ENCODE measurements around the gene MAG. TPM values are rescaled to one million over a fixed set of nuclear protein-coding genes. Genes with fewer than 3 reads are reported as not detected.

Gene MAG
- total RNA-seq, 1 experiment from 2014 or later, result not detected

DNA sequence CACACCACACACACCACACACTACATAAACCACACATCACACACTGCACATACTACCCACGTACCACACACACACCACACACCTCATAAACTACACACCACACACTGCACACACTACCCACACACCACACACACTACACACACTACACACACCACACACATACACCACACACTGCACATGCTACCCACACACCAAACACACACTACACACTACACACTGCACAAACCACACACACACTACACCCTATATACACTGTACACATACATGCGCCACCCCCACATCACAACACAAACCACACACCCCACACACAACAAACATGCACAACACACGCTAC is 5.5 kb downstream of the MAG start:
- Histone ChIP-seq H4K8ac (replicated peaks; ENCODE audit: insufficient read length, low read depth, low read length) (no peak overlapping the region), H4K91ac (ENCODE audit: insufficient read length, low read depth, low read length) (no peak overlapping the region), H3K4me2 (ENCODE audit: insufficient read depth, insufficient read length, low read length) (no peak overlapping the region), H4K5ac (ENCODE audit: insufficient read length, low read depth, low read length) (no peak overlapping the region), H2BK120ac (ENCODE audit: low read depth, low read length, poor library complexity, severe bottlenecking) (no peak overlapping the region), H3K4me1 (ENCODE audit: insufficient read depth, low read length) (no peaks in the 10 kb centered on the region), H2BK5ac (ENCODE audit: insufficient read length, low read length) (no peak overlapping the region), H2BK20ac (ENCODE audit: low read depth, low read length, poor library complexity, severe bottlenecking) (no peak overlapping the region), H2BK15ac (ENCODE audit: low read depth, low read length) (no peak overlapping the region), H3K56ac (ENCODE audit: insufficient read length, low read depth, low read length) (no peak overlapping the region), H3K9ac (ENCODE audit: extremely low read depth, insufficient read length, low read length) (no peak overlapping the region), H4K20me1 (ENCODE audit: control insufficient read depth, insufficient read depth, insufficient read length) (no peaks in the 10 kb centered on the region), H2BK12ac (ENCODE audit: insufficient read length, low read depth, low read length) (no peak overlapping the region), H3K27me3 (ENCODE audit: insufficient read depth, low read length) (no peaks in the 10 kb centered on the region), H2AK5ac (ENCODE audit: insufficient read length, low read length) (no peak overlapping the region), H3K79me1 (ENCODE audit: insufficient read depth, low read depth, low read length, poor library complexity, severe bottlenecking) (no peaks in the 10 kb centered on the region), H3K23ac (ENCODE audit: insufficient read length, low read depth, low read length) (no peak overlapping the region), H3K4ac (ENCODE audit: low read depth, low read length) (no peak overlapping the region), H3K23me2 (ENCODE audit: insufficient read length, low read depth, low read length, poor library complexity, severe bottlenecking) (no peaks in the 10 kb centered on the region), H3T11ph (ENCODE audit: low read length) (no peak overlapping the region), H3K79me2 (ENCODE audit: insufficient read depth, low read length) (no peaks in the 10 kb centered on the region), H3K18ac (ENCODE audit: insufficient read length, low read depth, low read length) (no peak overlapping the region), H3K14ac (ENCODE audit: insufficient read depth, low read length) (no peak overlapping the region), H3K27ac (ENCODE audit: insufficient read length, low read depth, low read length) (no peak overlapping the region), H2AFZ (ENCODE audit: low read length) (no peak overlapping the region), H3K9me3 (ENCODE audit: control insufficient read depth, low read depth, low read length) (no peaks in the 10 kb centered on the region)
- WGBS (ENCODE audit: extremely low coverage, insufficient read length, low lambda C conversion rate), result 100% methylated on average over 3 of the region's 3 CpGs
- Mint-ChIP-seq H3K9me3 (no peaks in the 10 kb centered on the region), H3K36me3 (ENCODE audit: insufficient read depth in 1 of 3, low read depth in 3 of 3) (no peaks in the 10 kb centered on the region), H3K27ac (no peak overlapping the region), H3K4me1 (peaks cover 9 to 10% of the 10 kb centered on the region in 2 experiments), H3K4me3 (no peak overlapping the region), H3K27me3 (ENCODE audit: low read depth) (peaks cover 4% of the 10 kb centered on the region)
- TF ChIP-seq, protein P1, sequence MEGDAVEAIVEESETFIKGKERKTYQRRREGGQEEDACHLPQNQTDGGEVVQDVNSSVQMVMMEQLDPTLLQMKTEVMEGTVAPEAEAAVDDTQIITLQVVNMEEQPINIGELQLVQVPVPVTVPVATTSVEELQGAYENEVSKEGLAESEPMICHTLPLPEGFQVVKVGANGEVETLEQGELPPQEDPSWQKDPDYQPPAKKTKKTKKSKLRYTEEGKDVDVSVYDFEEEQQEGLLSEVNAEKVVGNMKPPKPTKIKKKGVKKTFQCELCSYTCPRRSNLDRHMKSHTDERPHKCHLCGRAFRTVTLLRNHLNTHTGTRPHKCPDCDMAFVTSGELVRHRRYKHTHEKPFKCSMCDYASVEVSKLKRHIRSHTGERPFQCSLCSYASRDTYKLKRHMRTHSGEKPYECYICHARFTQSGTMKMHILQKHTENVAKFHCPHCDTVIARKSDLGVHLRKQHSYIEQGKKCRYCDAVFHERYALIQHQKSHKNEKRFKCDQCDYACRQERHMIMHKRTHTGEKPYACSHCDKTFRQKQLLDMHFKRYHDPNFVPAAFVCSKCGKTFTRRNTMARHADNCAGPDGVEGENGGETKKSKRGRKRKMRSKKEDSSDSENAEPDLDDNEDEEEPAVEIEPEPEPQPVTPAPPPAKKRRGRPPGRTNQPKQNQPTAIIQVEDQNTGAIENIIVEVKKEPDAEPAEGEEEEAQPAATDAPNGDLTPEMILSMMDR (conservative IDR thresholded peaks at IDR 0.05), result no peak
- no peak for DNase-seq

All from H9 (cell line).